Epithelial cell of esophagus (primary cell): Measurements from ENCODE around the gene PIRT.

Experiments
- DNase-seq: peaks from one replicate; pipeline ENCODE4 v3.0.0; 2010; ENCODE audit warnings: low read depth
- H3K4me3 ChIP-seq: 2 replicates; pipeline ENCODE4 v1.5.1; 2011; ENCODE audit warnings: mild to moderate bottlenecking, low read length, control low read depth
- TF ChIP-seq, protein P1 (sequence below): IDR thresholded peaks from 2 replicates; pipeline ENCODE4 v1.5.1; 2011; ENCODE audit warnings: low read depth, mild to moderate bottlenecking, low read length, control low read depth, inconsistent platforms; ENCODE audit not compliant: insufficient read depth; ENCODE audit errors: missing control alignments

The PIRT gene

DNA sequence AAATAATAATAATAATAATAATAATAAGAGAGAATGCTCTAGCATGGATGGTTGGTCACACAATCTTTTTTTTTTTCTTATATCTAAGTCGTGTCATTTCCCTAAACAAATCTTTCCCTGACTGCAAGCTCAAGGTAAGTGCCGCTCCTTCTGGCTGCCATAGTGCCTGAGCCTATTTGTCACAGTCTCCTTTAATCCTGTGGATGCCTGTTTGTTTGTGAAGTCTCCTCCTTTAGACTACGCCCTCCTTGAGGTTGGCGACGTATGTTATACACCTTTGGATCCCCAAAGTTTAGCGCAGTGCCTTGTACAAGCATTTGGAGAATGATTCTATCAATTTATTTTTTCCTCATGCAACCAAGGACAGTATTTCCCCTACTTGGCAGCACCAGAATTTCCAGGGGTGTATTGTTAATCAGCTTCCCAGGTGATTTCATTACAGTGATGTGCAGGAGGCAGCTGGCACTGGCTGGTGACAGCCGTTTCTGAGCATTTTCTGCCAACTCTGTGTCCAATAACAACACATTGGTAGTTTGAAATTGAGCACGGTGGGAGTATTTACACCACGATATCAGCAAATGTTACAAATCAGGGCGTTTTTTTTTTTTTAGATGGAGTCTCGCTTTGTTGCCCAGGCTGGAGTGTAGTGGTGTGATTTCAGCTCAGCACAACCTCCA lies 60.6 kb downstream of the PIRT start:
- H3K4me3 ChIP-seq, result no peak overlapping the region
- TF ChIP-seq, protein P1, sequence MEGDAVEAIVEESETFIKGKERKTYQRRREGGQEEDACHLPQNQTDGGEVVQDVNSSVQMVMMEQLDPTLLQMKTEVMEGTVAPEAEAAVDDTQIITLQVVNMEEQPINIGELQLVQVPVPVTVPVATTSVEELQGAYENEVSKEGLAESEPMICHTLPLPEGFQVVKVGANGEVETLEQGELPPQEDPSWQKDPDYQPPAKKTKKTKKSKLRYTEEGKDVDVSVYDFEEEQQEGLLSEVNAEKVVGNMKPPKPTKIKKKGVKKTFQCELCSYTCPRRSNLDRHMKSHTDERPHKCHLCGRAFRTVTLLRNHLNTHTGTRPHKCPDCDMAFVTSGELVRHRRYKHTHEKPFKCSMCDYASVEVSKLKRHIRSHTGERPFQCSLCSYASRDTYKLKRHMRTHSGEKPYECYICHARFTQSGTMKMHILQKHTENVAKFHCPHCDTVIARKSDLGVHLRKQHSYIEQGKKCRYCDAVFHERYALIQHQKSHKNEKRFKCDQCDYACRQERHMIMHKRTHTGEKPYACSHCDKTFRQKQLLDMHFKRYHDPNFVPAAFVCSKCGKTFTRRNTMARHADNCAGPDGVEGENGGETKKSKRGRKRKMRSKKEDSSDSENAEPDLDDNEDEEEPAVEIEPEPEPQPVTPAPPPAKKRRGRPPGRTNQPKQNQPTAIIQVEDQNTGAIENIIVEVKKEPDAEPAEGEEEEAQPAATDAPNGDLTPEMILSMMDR, result no peak
- DNase-seq, result no peak

DNA sequence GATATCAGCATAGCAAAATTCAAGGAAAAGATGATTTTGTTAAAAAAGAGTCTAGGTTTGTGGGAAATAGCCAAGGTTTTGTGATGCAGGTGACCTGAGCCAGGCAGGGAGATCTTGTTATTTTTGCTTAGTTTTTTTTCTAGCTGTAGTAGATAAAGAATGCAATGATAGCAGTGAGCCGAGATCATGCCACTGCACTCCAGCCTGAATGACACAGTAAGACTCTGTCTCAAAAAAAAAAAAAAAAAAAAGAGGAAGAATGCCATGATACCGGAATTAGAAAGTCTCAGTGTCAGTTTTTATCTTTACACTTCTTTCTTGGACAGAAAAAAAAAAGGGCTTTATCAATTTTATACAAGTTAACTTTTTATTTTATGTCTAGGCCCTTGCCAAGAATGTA lies 61.5 kb downstream of the PIRT start:
- no peak for DNase-seq
- H3K4me3 ChIP-seq, result no peak overlapping the region
- TF ChIP-seq, protein P1, result no peak

DNA sequence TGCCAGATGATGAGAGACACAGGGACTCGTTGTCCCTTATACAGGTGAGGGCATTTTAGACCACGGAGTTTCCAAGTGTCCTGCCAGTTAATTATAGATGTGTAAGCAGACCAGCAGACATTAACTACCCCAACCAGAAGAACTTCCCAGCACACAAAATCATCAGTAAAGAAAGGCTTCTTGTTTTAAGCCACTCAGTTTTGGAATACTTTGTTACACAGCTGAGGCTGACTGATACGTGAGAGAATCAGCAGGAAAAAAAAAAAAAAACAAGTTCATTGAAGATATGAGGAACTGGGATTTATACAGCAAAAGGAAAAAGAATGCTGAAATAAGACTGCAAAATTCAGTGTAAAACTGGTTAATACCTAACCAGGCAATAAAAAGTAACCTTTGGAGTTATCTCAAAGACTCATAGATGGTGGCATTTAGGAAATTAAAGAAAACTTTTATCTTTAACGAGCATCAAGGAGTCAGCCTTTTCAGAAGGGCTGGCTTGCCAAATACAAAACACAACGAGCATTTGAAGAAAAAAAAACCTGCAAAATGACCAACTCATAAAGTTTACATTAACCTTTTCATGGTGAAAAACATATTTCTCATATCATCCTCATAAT lies 62.0 kb downstream of the PIRT start:
- no peak for DNase-seq
- TF ChIP-seq, protein P1, result no peak
- no peak overlapping the region for H3K4me3 ChIP-seq

DNA sequence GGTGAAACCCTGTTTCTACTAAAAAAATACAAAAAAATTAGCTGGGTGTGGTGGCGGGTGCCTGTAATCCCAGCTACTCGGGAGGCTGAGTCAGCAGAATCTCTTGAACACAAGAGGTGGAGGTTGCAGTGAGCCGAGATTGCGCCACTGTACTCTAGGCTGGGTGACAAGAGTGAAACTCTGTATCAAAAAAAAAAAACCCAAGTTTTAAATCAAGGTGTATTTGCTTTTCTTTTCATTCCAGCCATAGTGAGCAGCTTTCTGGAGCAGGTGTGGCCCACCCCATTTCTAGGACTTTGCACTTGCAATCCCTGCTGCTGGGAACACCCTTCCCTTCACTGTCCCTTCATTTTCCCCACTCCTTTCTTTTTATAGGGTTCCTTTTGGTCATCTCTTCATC lies 62.8 kb downstream of the PIRT start:
- TF ChIP-seq, protein P1, result no peak
- no peak overlapping the region for H3K4me3 ChIP-seq
- DNase-seq, result no peak

DNA sequence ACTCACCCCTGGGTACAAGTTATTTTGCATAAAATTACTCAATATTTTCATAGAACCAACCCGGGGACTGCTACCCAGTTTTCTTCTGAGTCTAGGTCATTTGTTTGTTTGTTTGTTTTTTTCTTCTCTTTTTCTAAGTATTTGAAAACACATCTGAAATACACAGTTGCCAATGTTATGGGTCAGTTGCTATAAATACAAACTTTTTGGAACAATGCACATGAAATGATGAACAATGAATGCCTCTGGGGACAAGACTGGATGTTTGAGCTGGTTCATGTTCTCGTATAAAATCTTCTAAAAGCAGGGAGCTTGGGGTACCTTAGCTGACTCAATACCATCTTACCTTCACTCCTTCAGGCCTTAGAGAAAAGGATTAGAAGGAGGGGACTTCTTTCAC lies 64.5 kb downstream of the PIRT start:
- TF ChIP-seq, protein P1, result no peak
- no peak overlapping the region for H3K4me3 ChIP-seq
- no peak for DNase-seq
